Smooth muscle cell (in vitro differentiated cells): Measurements from ENCODE around the gene ZNF860. TPM values are rescaled to one million over a fixed set of nuclear protein-coding genes. Genes with fewer than 3 reads are reported as not detected.
A peak's percentile ranks its signal among the peaks of the same experiment; 100 is the strongest.

Experiments
- DNase-seq: peaks from one replicate; lab custom pipeline; 2025; ENCODE audit not compliant: unreplicated experiment; lab: John Stamatoyannopoulos, UW
- H2AFZ ChIP-seq: fragments of 200-600 bp; sonication (generic); 2 replicates; pipeline ENCODE4 v1.6.0; 2016; ENCODE audit warnings: antibody characterized with exemption, low read depth, mild to moderate bottlenecking
- H3F3A ChIP-seq: fragments of 200-600 bp; sonication (generic); 2 replicates; pipeline ENCODE4 v1.6.0; 2017; ENCODE audit warnings: antibody characterized with exemption, low read depth
- H3K27ac ChIP-seq: fragments of 200-600 bp; sonication (generic); 2 replicates; pipeline ENCODE4 v1.5.1; 2016; ENCODE audit warnings: low read depth, mild to moderate bottlenecking
- H3K27me3 ChIP-seq: fragments of 200-600 bp; sonication (generic); 2 replicates; pipeline ENCODE4 v1.6.1; 2016; ENCODE audit warnings: low read depth, mild to moderate bottlenecking
- H3K36me3 ChIP-seq: fragments of 200-600 bp; sonication (generic); 2 replicates; pipeline ENCODE4 v1.5.1; 2016; ENCODE audit warnings: low read depth
- H3K4me1 ChIP-seq: fragments of 200-600 bp; sonication (generic); 2 replicates; pipeline ENCODE4 v1.5.1; 2016; ENCODE audit warnings: low read depth
- H3K4me2 ChIP-seq: fragments of 200-600 bp; sonication (generic); 2 replicates; pipeline ENCODE4 v1.6.0; 2016; ENCODE audit warnings: mild to moderate bottlenecking
- H3K4me3 ChIP-seq: fragments of 200-600 bp; sonication (generic); 2 replicates; pipeline ENCODE4 v1.5.1; 2016; ENCODE audit warnings: mild to moderate bottlenecking
- H3K79me2 ChIP-seq: fragments of 200-600 bp; sonication (generic); 2 replicates; pipeline ENCODE4 v1.6.0; 2016; ENCODE audit warnings: low read depth, mild to moderate bottlenecking
- H3K9ac ChIP-seq: fragments of 200-600 bp; sonication (generic); 2 replicates; pipeline ENCODE4 v1.6.0; 2016; ENCODE audit warnings: low read depth
- H3K9me3 ChIP-seq: fragments of 200-600 bp; sonication (generic); replicated peaks from 2 replicates; pipeline ENCODE4 v1.5.1; 2016; ENCODE audit warnings: low read depth
- H4K20me1 ChIP-seq: fragments of 200-600 bp; sonication (generic); 2 replicates; pipeline ENCODE4 v1.6.0; 2016; ENCODE audit warnings: low read depth
- CTCF ChIP-seq: fragments of 200-600 bp; sonication (generic); IDR thresholded peaks from 2 replicates; pipeline ENCODE4 v1.5.1; 2017; ENCODE audit warnings: borderline replicate concordance, mild to moderate bottlenecking, antibody characterized with exemption; ENCODE audit not compliant: insufficient read depth, poor library complexity, severe bottlenecking
- WGBS: methylation state at CpG from one replicate; pipeline ENCODE4 v1.1.7; 2016; ENCODE audit warnings: low lambda C conversion rate; 5-methylcytosine and 5-hydroxymethylcytosine counted together
- polyA plus RNA-seq: library from polyadenylated mRNA; unstranded; fragments of >200 nt; fragmentation: Nextera tagmentation; extraction: Ambion mirVana; gene quantifications from 2 replicates; pipeline ENCODE4 v1.2.1, GENCODE V29; 2016
- total RNA-seq: library from RNA; depleted of rRNA; stranded (reverse); fragments of >200 nt; gene quantifications from 2 replicates; pipeline ENCODE4 v1.2.3, GENCODE V29; 2014

The ZNF860 gene
- total and polyA plus RNA-seq, 2 experiments from 2014 or later: 0.85 to 1.2 TPM

DNA sequence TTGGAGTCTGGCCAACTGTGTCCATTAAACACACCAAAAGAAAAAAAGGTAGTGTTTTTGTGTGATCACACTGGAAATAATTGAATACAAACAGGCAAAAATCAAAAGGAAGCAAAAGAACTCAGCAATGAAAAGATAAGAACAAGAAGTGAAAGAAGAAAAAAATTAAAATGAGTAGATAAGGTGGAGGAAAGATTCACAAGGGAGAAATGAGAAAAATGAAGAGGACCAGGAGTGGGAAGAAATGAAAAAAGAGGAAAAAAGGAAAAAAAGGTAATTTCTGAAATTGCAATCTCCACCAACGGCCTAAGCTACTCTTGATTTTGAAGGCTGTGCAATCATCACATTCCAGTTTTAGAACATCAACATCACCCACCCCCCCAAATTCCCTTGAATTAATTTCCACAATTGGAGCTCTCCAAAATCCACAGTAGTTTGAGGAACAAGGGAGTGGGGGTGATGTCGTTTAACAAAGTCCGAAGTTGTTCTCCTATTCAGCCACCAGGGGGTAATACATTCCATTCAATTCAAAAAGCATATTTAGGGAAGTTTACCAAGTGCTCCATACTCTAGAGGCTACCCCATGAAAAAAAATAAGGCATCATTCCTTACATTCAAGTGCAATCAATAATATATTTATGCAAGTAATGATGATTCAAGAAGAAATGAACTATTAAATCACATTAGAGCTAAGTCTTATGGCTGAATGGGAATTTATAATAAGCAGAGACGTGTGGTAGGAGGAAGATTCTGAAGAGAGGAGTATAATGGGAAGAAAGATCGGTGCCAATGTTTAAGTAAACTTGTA is 37.4 kb downstream of the ZNF860 start:
- H2AFZ ChIP-seq: no peak overlapping the region
- peaks cover 4% of the 10 kb centered on the region for H3K4me1 ChIP-seq
- no peaks in the 10 kb centered on the region for H3K27me3 ChIP-seq
- no peaks in the 10 kb centered on the region for H3K9me3 ChIP-seq
- H3K9ac ChIP-seq: no peak overlapping the region
- H3K36me3 ChIP-seq: no peaks in the 10 kb centered on the region
- H3K27ac ChIP-seq: peak overlapping the region; percentile 66
- 39% methylated on average over 5 of the region's 5 CpGs for WGBS
- peak overlapping the region; percentile 64 for H3K4me2 ChIP-seq
- peaks cover 4% of the 10 kb centered on the region for H3F3A ChIP-seq
- H3K4me3 ChIP-seq: no peak overlapping the region
- no peaks in the 10 kb centered on the region for H3K79me2 ChIP-seq
- no peak for DNase-seq
- peak; percentile 64 for TF ChIP-seq CTCF
- H4K20me1 ChIP-seq: no peaks in the 10 kb centered on the region

DNA sequence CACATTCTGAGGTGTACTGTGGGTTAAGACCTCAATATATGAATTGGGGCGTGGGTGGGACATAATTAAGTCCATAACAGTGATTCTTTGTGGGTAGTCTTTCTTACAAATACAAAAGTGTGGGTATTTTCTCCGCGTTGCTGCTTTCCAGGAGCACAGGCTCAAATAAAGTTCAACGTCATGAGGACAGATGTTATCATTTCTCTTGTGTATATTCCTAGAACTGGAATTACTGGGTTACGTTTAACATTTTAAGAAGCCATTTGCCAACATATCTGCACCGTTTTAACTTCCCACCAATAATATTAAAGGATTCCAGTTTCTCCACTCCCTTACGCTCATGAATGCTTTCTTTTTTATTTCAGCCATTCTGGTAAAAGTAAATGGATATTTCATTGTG is 39.6 kb downstream of the ZNF860 start:
- no peak for TF ChIP-seq CTCF
- Histone ChIP-seq H3K27ac (no peak overlapping the region), H3K27me3 (no peaks in the 10 kb centered on the region), H2AFZ (no peak overlapping the region), H3F3A (peaks cover 4% of the 10 kb centered on the region), H3K9ac (no peak overlapping the region), H3K4me2 (no peak overlapping the region), H3K4me1 (peaks cover 4% of the 10 kb centered on the region), H3K79me2 (no peaks in the 10 kb centered on the region), H3K9me3 (no peaks in the 10 kb centered on the region), H3K4me3 (no peak overlapping the region), H3K36me3 (no peaks in the 10 kb centered on the region), H4K20me1 (no peaks in the 10 kb centered on the region)
- DNase-seq: no peak
- 80% methylated on average over 7 of the region's 7 CpGs for WGBS

DNA sequence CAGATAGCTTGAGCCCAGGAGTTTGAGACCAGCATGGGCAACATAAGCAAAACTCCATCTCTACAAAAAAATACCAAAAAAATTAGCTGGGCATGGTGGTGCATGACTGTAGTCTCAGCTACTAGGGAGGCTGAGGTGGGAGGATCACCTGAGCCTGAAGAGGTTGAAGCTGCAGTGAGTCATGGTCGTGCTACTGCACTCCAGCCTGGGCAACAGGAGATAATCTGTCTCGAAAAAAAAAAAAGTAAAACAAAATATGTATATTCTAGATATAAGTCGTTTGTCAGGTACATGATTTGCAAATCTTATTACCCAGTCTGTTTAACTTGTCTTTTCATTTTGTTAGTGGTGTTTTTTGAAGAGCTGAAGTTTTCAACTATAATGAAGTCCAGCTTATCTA is 40.2 kb downstream of the ZNF860 start:
- no peak overlapping the region for H3K4me3 ChIP-seq
- no peaks in the 10 kb centered on the region for H4K20me1 ChIP-seq
- H3K9me3 ChIP-seq: no peaks in the 10 kb centered on the region
- no peak overlapping the region for H3K9ac ChIP-seq
- no peak overlapping the region for H3K4me2 ChIP-seq
- H3K27ac ChIP-seq: no peak overlapping the region
- H3K79me2 ChIP-seq: no peaks in the 10 kb centered on the region
- peaks cover 4% of the 10 kb centered on the region for H3F3A ChIP-seq
- H3K4me1 ChIP-seq: peaks cover 4% of the 10 kb centered on the region
- H3K36me3 ChIP-seq: no peaks in the 10 kb centered on the region
- DNase-seq: no peak
- 77% methylated on average over 3 of the region's 3 CpGs for WGBS
- no peak for TF ChIP-seq CTCF
- no peaks in the 10 kb centered on the region for H3K27me3 ChIP-seq
- no peak overlapping the region for H2AFZ ChIP-seq

- Histone ChIP-seq H3K4me1 (peaks cover 4% of the 10 kb centered on the region), H3K9ac (no peak overlapping the region), H3K4me2 (no peak overlapping the region), H3K79me2 (no peaks in the 10 kb centered on the region), H3K27me3 (no peaks in the 10 kb centered on the region), H3K9me3 (no peaks in the 10 kb centered on the region), H3K27ac (no peak overlapping the region), H3F3A (no peaks in the 10 kb centered on the region), H2AFZ (no peak overlapping the region), H4K20me1 (no peaks in the 10 kb centered on the region), H3K36me3 (no peaks in the 10 kb centered on the region), H3K4me3 (no peak overlapping the region)
- TF ChIP-seq CTCF: no peak
- whole genome bisulfite sequencing: 88% methylated on average over 2 of the region's 2 CpGs
- DNase-seq: no peak
Observed at GRCh38 chr3:32022947-32023346, 41.4 kb downstream of the ZNF860 start.
